ENCODE results near the gene PPARG.

The PPARG gene

DNA sequence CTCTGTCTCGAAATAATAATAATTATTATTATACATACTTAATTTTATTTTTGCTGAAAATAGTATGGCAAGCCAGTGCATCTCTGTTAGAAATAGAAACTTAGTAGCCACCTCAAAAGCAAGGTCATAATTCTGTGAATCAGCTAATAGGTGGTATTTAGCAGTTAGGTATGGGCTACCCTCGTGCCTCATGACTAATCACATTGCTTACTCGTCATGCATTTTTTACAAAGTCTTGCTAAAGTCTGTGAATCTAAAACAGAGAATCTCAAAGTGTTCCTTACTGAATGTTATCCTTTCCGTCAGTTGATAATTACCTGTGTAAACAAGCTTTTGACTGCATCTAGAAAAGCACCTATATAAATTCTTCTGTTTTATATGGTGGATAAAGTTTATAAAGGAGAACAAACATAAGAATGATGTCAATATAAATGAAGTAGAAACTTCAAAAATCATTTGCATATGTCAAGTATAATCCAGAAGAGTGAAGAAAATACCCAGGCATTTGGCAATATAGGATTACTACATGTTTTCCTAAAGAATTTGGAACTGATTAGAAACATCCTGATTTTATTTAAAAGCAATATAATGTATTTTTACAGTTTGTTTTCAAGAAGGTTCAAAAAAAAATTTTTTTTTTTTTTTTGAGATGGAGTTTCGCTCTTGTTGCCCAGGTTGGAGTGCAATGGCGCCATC lies 6.2 kb downstream of the PPARG start:
- Histone ChIP-seq H3K9me3 (ENCODE audit: low read length) (no peaks in the 10 kb centered on the region), H3K27ac (ENCODE audit: low read depth, low read length, poor library complexity, severe bottlenecking) (no peak overlapping the region)

DNA sequence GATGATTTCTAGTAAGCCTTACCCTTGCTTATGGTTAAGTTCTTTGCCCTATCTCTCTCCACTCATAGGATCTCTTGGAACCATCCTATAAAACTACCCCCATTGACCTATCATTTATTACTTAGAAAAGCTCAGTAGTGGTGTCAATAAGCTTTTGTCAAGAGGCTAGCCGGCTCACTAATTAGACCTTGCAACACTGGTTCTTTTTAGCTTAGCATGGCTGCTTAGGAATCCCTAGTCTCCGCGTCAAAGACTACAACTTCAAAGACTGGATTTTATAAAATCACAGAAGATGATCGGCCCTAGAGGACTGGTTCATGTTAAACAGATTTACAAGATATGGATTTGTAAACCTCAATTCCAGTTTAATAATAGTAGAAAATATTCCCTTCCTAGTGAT lies 7.6 kb downstream of the PPARG start:
- no peaks in the 10 kb centered on the region for H3K9me2 ChIP-seq (ENCODE audit: low read depth, low read length)
- no peak overlapping the region for H3K4me2 ChIP-seq (ENCODE audit: low read length)
- H2AFZ ChIP-seq (ENCODE audit: low read length): no peak overlapping the region
- no peak overlapping the region for H3K27ac ChIP-seq (ENCODE audit: low read depth, low read length, poor library complexity, severe bottlenecking)
- no peaks in the 10 kb centered on the region for H3F3A ChIP-seq (ENCODE audit: insufficient read depth, low read length)
- no peak overlapping the region for H3K4me3 ChIP-seq (ENCODE audit: low read depth, low read length, poor library complexity, severe bottlenecking)
- no peak overlapping the region for H3K9ac ChIP-seq (ENCODE audit: low read length)
- H3K9me3 ChIP-seq (ENCODE audit: low read length): no peaks in the 10 kb centered on the region
- H4K20me1 ChIP-seq (ENCODE audit: insufficient read depth, low read length): no peaks in the 10 kb centered on the region
- TF ChIP-seq, protein P1, sequence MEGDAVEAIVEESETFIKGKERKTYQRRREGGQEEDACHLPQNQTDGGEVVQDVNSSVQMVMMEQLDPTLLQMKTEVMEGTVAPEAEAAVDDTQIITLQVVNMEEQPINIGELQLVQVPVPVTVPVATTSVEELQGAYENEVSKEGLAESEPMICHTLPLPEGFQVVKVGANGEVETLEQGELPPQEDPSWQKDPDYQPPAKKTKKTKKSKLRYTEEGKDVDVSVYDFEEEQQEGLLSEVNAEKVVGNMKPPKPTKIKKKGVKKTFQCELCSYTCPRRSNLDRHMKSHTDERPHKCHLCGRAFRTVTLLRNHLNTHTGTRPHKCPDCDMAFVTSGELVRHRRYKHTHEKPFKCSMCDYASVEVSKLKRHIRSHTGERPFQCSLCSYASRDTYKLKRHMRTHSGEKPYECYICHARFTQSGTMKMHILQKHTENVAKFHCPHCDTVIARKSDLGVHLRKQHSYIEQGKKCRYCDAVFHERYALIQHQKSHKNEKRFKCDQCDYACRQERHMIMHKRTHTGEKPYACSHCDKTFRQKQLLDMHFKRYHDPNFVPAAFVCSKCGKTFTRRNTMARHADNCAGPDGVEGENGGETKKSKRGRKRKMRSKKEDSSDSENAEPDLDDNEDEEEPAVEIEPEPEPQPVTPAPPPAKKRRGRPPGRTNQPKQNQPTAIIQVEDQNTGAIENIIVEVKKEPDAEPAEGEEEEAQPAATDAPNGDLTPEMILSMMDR (IDR thresholded peaks at IDR 0.05; ENCODE audit: low read length): no peak
- TF ChIP-seq EZH2 (IDR thresholded peaks at IDR 0.05; ENCODE audit: borderline replicate concordance, low read length): no peak
- H3K4me1 ChIP-seq (ENCODE audit: insufficient read depth, low read length, severe bottlenecking): no peaks in the 10 kb centered on the region
- H3K27me3 ChIP-seq (ENCODE audit: insufficient read depth, low read length): no peaks in the 10 kb centered on the region
- no peaks in the 10 kb centered on the region for H3K36me3 ChIP-seq (ENCODE audit: insufficient read depth, low read length)
- no peaks in the 10 kb centered on the region for H3K79me2 ChIP-seq (ENCODE audit: insufficient read depth, low read length)

More for the DNA sequence above, 6.2 kb downstream of the PPARG start:
- Histone ChIP-seq H3K4me2 (ENCODE audit: low read length) (no peak overlapping the region), H4K20me1 (ENCODE audit: insufficient read depth, low read length) (no peaks in the 10 kb centered on the region), H3K27me3 (ENCODE audit: insufficient read depth, low read length) (no peaks in the 10 kb centered on the region), H3K9ac (ENCODE audit: low read length) (no peak overlapping the region), H3K4me3 (ENCODE audit: low read depth, low read length, poor library complexity, severe bottlenecking) (no peak overlapping the region), H3K36me3 (ENCODE audit: insufficient read depth, low read length) (no peaks in the 10 kb centered on the region), H3F3A (ENCODE audit: insufficient read depth, low read length) (no peaks in the 10 kb centered on the region), H2AFZ (ENCODE audit: low read length) (no peak overlapping the region), H3K9me2 (ENCODE audit: low read depth, low read length) (no peaks in the 10 kb centered on the region), H3K4me1 (ENCODE audit: insufficient read depth, low read length, severe bottlenecking) (no peaks in the 10 kb centered on the region), H3K79me2 (ENCODE audit: insufficient read depth, low read length) (no peaks in the 10 kb centered on the region)
- TF ChIP-seq, protein P1 (IDR thresholded peaks at IDR 0.05; ENCODE audit: low read length): no peak
- no peak for TF ChIP-seq EZH2 (IDR thresholded peaks at IDR 0.05; ENCODE audit: borderline replicate concordance, low read length)

DNA sequence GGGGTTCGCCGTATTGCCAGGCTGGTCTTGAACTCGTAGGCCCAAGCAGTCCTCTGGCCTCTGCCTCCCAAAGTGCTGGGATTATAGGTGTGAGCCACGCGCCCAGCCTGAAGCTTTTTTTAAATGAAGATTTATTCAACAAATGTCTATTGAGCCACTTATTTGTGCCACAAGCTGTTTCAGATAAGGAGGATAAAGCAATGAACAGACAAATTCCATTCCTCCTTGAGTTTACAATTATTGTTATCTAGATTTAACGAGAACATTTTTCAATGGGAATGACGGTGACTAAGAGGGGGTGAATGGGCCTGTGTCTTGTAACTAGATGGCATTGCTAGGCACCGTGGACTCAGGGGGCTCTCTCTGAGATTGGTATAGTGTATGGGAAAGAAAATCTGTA lies 10.2 kb downstream of the PPARG start:
- Histone ChIP-seq H3K4me2 (ENCODE audit: low read length) (no peak overlapping the region), H3K27ac (ENCODE audit: low read depth, low read length, poor library complexity, severe bottlenecking) (no peak overlapping the region), H2AFZ (ENCODE audit: low read length) (no peak overlapping the region), H3K27me3 (ENCODE audit: insufficient read depth, low read length) (no peaks in the 10 kb centered on the region), H3K9me3 (ENCODE audit: low read length) (no peaks in the 10 kb centered on the region), H3F3A (ENCODE audit: insufficient read depth, low read length) (no peaks in the 10 kb centered on the region), H3K79me2 (ENCODE audit: insufficient read depth, low read length) (no peaks in the 10 kb centered on the region), H3K36me3 (ENCODE audit: insufficient read depth, low read length) (no peaks in the 10 kb centered on the region), H3K4me3 (ENCODE audit: low read depth, low read length, poor library complexity, severe bottlenecking) (no peak overlapping the region), H4K20me1 (ENCODE audit: insufficient read depth, low read length) (no peaks in the 10 kb centered on the region), H3K4me1 (ENCODE audit: insufficient read depth, low read length, severe bottlenecking) (no peaks in the 10 kb centered on the region), H3K9me2 (ENCODE audit: low read depth, low read length) (no peaks in the 10 kb centered on the region), H3K9ac (ENCODE audit: low read length) (no peak overlapping the region)
- no peak for TF ChIP-seq EZH2 (IDR thresholded peaks at IDR 0.05; ENCODE audit: borderline replicate concordance, low read length)
- TF ChIP-seq, protein P1 (IDR thresholded peaks at IDR 0.05; ENCODE audit: low read length): no peak
